ENCODE results near the gene SAMD4A. TPM values are rescaled to one million over a fixed set of nuclear protein-coding genes. Genes with fewer than 3 reads are reported as not detected.

The SAMD4A gene
- total and polyA plus RNA-seq, 8 donors: 2.9 to 12.2 (median 9.4) TPM

GRCh38 chr14:54631016-54631415 lies 64.1 kb downstream of the SAMD4A start:
- intact Hi-C loops (cut with DNase I): no loop called here
- no peak overlapping the region for H3K27ac ChIP-seq
- 24 to 39% methylated on average over 1 of the region's 1 CpG for WGBS, 2 donors

GRCh38 chr14:54632452-54632851 lies 65.5 kb downstream of the SAMD4A start:
- TF ChIP-seq CTCF (IDR thresholded peaks at IDR 0.05): no peak
- Histone ChIP-seq H3K36me3 (no peaks in the 10 kb centered on the region), H3K27me3 (no peaks in the 10 kb centered on the region), H3K9me3 (no peaks in the 10 kb centered on the region), H3K4me1 (peaks cover 0 to 5% (median 0%) of the 10 kb centered on the region in 3 donors), H3K27ac (no peak overlapping the region), H3K4me3 (no peak overlapping the region)
- intact Hi-C loops (cut with DNase I): no loop called here
- 89 to 94% methylated on average over 1 of the region's 1 CpG for WGBS, 2 donors
- DNase-seq (no peak), FAIRE-seq (no peak), ATAC-seq (no peak)

More at GRCh38 chr14:54631016-54631415, 64.1 kb downstream of the SAMD4A start:
- H3K36me3 ChIP-seq: no peaks in the 10 kb centered on the region
- FAIRE-seq (no peak), ATAC-seq (no peak), DNase-seq (no peak)
- no peaks in the 10 kb centered on the region for H3K27me3 ChIP-seq
- H3K4me3 ChIP-seq: no peak overlapping the region
- peaks cover 0 to 8% (median 0%) of the 10 kb centered on the region in 3 donors for H3K4me1 ChIP-seq
- no peaks in the 10 kb centered on the region for H3K9me3 ChIP-seq
- TF ChIP-seq CTCF (IDR thresholded peaks at IDR 0.05): no peak

- intact Hi-C loops (cut with DNase I): no loop called here
- no peaks in the 10 kb centered on the region for H3K27me3 ChIP-seq
- H3K36me3 ChIP-seq: no peaks in the 10 kb centered on the region
- no peak for FAIRE-seq
- H3K4me3 ChIP-seq: no peak overlapping the region
- H3K4me1 ChIP-seq: peaks cover 0 to 2% (median 0%) of the 10 kb centered on the region in 3 donors
- DNase-seq: no peak
- no peak overlapping the region for H3K27ac ChIP-seq
- 79 to 86% methylated on average over 4 of the region's 4 CpGs for WGBS, 2 donors
- TF ChIP-seq CTCF (IDR thresholded peaks at IDR 0.05): no peak
- ATAC-seq: no peak
- H3K9me3 ChIP-seq: no peaks in the 10 kb centered on the region
These were observed 66.1 kb downstream of the SAMD4A start for GRCh38 chr14:54633076-54633475.

- WGBS, 2 donors: 80% methylated on average over 8 of the region's 8 CpGs
- TF ChIP-seq CTCF (IDR thresholded peaks at IDR 0.05): no peak
- DNase-seq: no peak
- intact Hi-C loops (cut with DNase I): no loop called here
- ATAC-seq: no peak
- H3K36me3 ChIP-seq: no peaks in the 10 kb centered on the region
- no peaks in the 10 kb centered on the region for H3K9me3 ChIP-seq
- H3K4me1 ChIP-seq: no peaks in the 10 kb centered on the region
- H3K27ac ChIP-seq: no peak overlapping the region
- H3K27me3 ChIP-seq: no peaks in the 10 kb centered on the region
- no peak overlapping the region for H3K4me3 ChIP-seq
- FAIRE-seq: no peak
These were observed 70.6 kb downstream of the SAMD4A start for GRCh38 chr14:54637270-54638134.

GRCh38 chr14:54638135-54638446 lies 71.2 kb downstream of the SAMD4A start:
- ATAC-seq (no peak), FAIRE-seq (no peak), DNase-seq (no peak)
- no peak overlapping the region for H3K27ac ChIP-seq
- H3K36me3 ChIP-seq: no peaks in the 10 kb centered on the region
- TF ChIP-seq CTCF (IDR thresholded peaks at IDR 0.05): no peak
- H3K4me1 ChIP-seq: no peaks in the 10 kb centered on the region
- no peaks in the 10 kb centered on the region for H3K27me3 ChIP-seq
- H3K9me3 ChIP-seq: no peaks in the 10 kb centered on the region
- 54 to 70% methylated on average over 6 of the region's 6 CpGs for WGBS, 2 donors
- intact Hi-C loops (cut with DNase I): no loop called here
- H3K4me3 ChIP-seq: no peak overlapping the region
